ENCODE results near the gene ZDHHC8.

ZDHHC8 gene

GRCh38 chr22:20099099-20099711, 32.4 kb upstream of the ZDHHC8 start:
- no peak for TF ChIP-seq CTCF (IDR thresholded peaks at IDR 0.05; ENCODE audit: borderline replicate concordance, insufficient read depth, low read depth, low read length)

GRCh38 chr22:20101638-20102037, 30.0 kb upstream of the ZDHHC8 start:
- no peak for TF ChIP-seq CTCF (IDR thresholded peaks at IDR 0.05; ENCODE audit: borderline replicate concordance, insufficient read depth, low read depth, low read length)
- H3K4me3 ChIP-seq (ENCODE audit: low read depth, low read length), result no peak overlapping the region

More at GRCh38 chr22:20099099-20099711, 32.4 kb upstream of the ZDHHC8 start:
- H3K4me3 ChIP-seq (ENCODE audit: low read depth, low read length), result no peak overlapping the region

GRCh38 chr22:20102203-20102780, 29.3 kb upstream of the ZDHHC8 start:
- H3K4me3 ChIP-seq (ENCODE audit: low read depth, low read length), result no peak overlapping the region
- no peak for TF ChIP-seq CTCF (IDR thresholded peaks at IDR 0.05; ENCODE audit: borderline replicate concordance, insufficient read depth, low read depth, low read length)

- no peak for TF ChIP-seq CTCF (IDR thresholded peaks at IDR 0.05; ENCODE audit: borderline replicate concordance, insufficient read depth, low read depth, low read length)
- no peak overlapping the region for H3K4me3 ChIP-seq (ENCODE audit: low read depth, low read length)
Measured at GRCh38 chr22:20105456-20106204, 26.0 kb upstream of the ZDHHC8 start.

- H3K4me3 ChIP-seq (ENCODE audit: low read depth, low read length), result no peak overlapping the region
- no peak for TF ChIP-seq CTCF (IDR thresholded peaks at IDR 0.05; ENCODE audit: borderline replicate concordance, insufficient read depth, low read depth, low read length)
Measured at GRCh38 chr22:20106205-20106848, 25.3 kb upstream of the ZDHHC8 start.

GRCh38 chr22:20106849-20107237, 24.8 kb upstream of the ZDHHC8 start:
- TF ChIP-seq CTCF (IDR thresholded peaks at IDR 0.05; ENCODE audit: borderline replicate concordance, insufficient read depth, low read depth, low read length), result no peak
- no peak overlapping the region for H3K4me3 ChIP-seq (ENCODE audit: low read depth, low read length)

Measured in GM12875 (cell line).